Activated CD4-positive, CD25-positive, alpha-beta regulatory T cell treated with anti-CD3 and anti-CD28 coated beads, Interleukin-2, amount 50 U/mL, for 24 hours (primary cell): ENCODE results near the gene TNFSF15.

ENCODE experiments used
- ATAC-seq, 2 donors: fragments of 150-1000 bp; cut with Tn5 transposase; one replicate each; pipeline ENCODE4 v1.10.0; 2021; ENCODE audit warnings: mild to moderate bottlenecking in 1 of 2, moderate library complexity in 1 of 2

TNFSF15 gene

GRCh38 chr9:114824110-114824509 is 18.3 kb upstream of the TNFSF15 start:
- ATAC-seq = no peak

GRCh38 chr9:114823441-114823840 is 17.6 kb upstream of the TNFSF15 start:
- ATAC-seq = no peak

GRCh38 chr9:114822708-114823107 is 16.9 kb upstream of the TNFSF15 start:
- no peak for ATAC-seq

DNA sequence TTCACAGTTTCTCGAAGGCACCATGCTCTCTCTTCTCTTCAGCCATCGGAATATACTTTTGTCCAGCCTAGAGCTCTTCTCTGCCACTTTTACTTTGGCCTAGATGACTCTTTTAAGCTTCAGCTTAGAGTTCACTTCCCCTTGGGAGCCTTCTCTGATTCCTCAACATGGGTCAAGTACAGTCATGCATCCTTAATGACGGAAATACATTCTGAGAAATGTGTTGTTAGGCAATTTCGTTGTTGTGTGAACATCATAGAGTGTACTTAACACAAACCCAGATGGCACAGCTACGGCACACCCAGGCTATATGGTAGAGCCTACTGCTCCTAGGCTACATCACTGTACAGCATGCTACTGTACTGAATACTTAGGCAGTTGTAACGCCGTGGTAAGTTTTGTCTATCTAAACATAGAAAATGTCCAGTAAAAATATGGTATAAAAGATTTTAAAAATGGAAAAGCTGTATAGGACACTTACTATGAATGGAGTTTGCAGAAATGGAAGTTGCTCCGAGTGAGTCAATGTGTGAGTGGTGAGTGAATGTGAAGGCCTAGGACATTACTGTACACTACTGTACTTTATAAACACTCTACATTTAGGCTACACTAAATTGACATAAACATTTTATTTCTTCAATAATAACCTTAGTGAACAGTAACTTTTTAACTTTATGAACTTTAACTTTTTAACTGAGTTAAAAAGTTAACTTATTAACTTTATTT is 15.1 kb upstream of the TNFSF15 start:
- ATAC-seq = no peak

GRCh38 chr9:114818178-114818577 is 12.3 kb upstream of the TNFSF15 start:
- no peak for ATAC-seq

DNA sequence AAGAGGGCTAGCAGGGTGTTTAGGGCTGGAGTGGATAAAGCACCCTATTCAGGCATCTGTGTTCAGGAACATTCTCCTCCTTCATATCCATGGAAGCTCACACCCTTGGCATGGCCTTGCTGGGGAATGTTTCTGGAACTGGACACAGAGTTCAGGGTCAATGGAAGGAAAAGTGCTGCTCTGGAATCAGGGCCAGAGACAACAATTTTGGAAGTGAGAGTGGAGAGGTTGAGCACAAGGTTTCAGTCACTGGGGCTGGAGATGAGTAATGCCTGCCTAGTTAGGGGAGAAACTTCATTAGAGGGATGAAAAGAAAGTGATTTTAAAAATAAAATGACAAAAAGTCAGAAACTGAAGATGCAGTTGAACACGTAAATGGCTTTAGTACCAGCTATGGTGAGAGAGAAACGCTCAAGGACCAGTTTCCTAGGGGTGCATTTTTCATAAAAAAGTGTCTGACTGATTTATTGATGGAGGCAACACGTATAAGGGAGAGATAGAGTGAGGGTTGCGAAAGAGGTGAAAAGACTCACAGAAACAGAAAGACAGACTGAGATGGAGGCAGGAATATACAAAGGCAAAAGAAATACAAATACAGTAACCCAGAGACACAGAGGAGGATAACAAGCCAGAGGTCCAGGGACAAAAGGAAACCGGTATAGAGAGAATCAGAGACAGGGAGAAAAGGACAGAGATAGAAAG is 8.0 kb upstream of the TNFSF15 start:
- ATAC-seq = no peak

DNA sequence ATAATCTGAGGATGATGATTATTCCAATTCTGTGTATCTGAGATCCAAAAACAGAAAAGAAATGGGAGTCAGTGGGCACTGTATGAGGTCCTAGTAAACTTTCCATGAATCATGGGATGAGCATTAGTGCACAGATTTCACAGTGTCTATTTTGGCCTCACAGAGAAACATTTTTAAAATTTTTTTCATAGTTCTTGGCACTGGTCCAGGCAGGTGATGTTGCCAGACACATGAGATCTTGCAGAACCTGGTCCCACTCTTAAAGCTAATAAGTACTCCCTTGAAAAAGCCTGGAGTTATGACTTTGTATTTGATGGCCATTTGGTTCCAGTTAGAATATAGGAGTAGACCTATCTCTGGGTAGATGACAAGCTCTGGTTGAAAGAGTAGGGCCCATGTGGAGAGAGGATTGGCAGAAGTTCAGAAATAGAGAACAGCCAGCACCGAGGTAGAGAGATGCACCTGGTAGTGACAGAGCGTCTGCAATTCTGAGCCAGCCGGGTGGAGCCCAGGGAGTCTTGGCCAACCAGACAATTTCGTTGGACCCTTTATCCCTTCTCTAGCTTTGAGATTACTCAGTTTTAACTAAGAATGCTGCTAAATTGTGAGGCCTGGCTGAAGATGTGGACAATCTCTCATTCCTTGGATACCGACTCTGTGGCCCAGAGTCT is 6.3 kb upstream of the TNFSF15 start:
- no peak for ATAC-seq

DNA sequence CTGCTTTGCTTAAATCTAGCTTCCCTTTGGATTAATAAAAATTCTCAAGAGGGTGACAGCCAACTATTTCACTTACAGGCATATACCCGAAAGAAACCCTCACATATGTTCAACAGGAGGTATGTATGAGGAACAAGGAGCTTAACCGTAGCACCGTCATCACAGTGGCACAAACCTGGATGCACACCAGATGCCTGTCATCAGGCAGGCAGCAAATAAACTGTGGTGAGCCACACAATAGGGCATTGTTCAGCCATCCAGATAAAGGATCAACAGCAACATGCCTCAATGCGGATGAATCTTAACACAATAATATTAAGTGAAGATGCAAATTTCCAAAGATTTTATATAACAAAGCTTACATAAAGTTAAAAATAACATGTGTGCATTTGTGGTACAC is 5.5 kb upstream of the TNFSF15 start:
- ATAC-seq = no peak

DNA sequence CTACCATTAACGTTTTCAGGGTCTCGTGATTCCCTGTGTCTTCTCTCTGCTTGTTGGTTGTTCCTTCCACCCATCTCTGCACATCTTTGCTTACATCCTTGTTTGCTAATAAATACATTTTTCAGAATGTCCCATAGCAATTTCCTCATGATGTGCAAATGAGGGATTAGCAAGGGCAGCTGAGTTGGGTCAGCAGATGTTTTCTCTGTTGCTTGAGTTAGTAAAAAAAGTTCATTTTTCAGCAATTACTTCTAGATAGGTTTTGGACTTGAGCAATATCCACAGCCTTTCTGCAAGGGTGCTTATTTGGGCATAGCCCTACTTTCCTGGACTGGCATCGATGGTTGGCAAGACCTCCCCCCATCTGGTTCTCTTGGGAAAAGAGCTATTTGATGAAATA is 4.8 kb upstream of the TNFSF15 start:
- no peak for ATAC-seq

DNA sequence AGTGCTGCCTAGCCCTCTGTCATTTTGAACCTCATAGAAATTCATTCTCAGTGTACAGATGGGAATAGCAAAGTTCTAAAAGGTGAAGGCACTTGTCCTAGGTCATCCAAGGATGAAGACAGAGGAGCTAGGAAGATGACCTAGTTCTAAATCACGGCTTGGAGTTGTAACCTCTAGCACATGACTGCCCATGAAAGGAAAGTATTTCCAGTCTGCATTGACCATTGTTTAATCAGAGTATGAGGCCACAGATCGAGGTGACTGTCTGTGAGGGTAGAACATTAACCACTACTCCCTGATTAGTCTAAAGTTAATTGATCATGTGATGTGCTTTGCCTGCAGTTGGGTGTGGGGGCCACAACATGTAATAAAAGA is 674 bp upstream of the TNFSF15 start:
- no peak for ATAC-seq

DNA sequence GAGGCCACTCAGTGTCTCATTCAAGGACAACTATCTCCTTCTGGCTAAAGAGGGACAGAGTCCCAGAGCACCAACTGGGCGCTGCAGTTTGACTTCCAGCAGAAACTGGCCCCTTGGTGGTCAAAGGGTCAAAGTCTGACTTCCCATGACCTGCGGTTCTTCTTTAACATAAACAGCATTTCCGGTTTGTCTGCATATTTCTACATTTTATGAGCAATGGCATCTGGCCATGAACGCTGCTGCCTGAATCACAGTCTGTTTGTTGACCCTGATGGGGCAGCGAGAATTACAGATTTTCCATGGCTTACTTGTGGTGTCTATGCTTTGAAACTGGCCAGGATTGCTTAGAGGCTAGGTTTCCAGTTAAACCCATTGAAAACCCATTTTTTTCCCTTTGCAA is 1.3 kb downstream of the TNFSF15 start:
- ATAC-seq = no peak

GRCh38 chr9:114803479-114804265 is 2.2 kb downstream of the TNFSF15 start:
- ATAC-seq = no peak

GRCh38 chr9:114799925-114800324 is 5.9 kb downstream of the TNFSF15 start:
- no peak for ATAC-seq

DNA sequence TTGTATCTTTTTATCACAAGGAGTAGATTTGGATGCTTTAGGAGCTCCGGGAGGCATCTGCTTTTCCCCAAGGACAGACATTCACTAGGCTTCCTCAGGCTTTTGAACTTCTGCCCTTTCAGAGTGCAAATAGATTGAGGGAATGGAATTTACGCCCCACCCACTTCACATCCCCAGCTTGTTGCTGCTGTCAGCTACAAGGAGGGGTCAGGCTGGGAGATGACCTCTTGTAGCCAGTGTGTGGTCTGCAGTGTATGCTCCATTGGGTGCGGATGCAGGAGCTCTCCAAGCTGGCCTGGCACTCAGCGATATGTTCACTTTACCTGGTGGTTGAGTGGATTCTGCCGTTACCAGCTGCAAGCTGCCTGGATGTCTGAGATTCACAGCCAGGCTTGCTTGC is 6.4 kb downstream of the TNFSF15 start:
- no peak for ATAC-seq

- no peak for ATAC-seq
Observed at GRCh38 chr9:114798780-114799427, 6.9 kb downstream of the TNFSF15 start.

- ATAC-seq = no peak
Observed at GRCh38 chr9:114798101-114798500, 7.7 kb downstream of the TNFSF15 start.

DNA sequence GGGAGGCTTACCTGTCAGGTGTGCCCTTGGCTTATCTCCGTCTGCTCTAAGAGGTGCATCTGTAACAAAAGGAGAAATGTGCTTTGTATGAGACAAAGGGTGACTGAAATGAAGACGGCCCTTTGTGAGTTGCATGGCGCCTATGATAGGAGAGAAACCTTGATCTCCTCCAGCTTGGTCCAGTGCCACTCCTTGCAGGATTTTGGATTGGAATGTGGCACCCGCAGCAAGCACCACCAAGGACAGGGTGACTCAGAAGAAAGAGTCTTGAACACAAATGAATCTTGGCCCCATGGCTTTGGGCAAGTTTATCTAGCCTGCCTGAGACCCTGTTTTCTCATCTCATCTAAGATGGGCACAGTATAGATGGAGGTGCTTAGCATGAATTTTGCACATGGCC is 13.4 kb downstream of the TNFSF15 start:
- no peak for ATAC-seq

DNA sequence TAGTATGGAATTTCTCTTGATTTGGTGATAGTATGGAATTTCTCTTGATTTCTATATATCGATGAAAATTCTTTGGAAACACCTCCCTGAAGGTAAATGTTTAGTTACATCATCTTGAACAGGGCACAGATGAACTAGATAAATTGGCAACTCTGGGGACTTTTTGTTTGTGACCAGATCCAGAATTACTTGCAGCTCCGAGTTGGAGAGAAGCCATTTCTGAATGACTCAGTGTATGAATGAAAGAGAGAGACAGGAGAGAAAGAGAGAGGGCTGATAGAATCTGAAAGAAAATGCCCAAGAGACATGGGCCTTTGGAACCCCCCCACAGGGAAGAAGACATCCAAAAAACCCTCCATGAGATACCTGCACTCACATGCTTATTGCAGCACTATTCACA is 14.1 kb downstream of the TNFSF15 start:
- ATAC-seq = no peak

GRCh38 chr9:114791312-114791711 is 14.5 kb downstream of the TNFSF15 start:
- no peak for ATAC-seq

DNA sequence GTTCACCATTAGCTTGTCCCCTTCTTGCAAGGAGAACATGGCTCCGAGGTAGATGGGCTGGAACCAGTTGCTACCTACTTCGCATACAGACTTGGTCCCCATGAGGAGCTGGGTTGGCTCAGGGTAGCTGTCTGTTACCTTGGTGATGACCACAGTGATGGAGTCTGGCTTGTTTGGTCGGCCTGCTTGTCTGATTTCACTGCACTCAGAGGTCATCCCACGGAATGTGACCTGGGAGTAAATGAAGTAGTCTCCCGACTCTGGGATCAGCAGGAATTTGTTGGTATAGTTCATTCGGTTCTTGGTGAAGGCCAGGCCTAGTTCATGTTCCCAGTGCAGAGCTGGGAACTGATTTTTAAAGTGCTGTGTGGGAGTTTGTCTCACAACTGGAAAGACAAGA is 15.3 kb downstream of the TNFSF15 start:
- ATAC-seq = no peak

DNA sequence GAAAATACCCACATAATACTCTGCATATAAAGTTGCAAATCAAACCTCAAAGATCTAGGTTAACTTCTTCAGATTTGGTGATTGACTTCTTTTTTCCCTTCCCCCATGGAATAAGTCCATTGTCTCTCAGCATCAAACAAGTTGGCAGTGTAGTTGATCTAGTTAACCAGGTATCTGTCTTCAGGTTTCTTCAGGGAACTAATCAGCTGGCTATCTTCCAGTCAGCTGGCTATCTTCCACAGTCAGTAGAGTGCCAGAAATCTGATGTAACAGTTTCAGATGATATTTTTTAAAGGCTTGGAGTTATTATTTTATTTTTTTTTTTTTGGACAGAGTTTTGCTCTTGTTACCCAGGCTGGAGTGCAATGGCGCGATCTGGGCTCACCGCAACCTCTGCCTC is 16.8 kb downstream of the TNFSF15 start:
- no peak for ATAC-seq

- no peak for ATAC-seq
Observed at GRCh38 chr9:114787781-114788498, 17.9 kb downstream of the TNFSF15 start.
